GM18909 (cell line): ENCODE data around the gene SLC9A8.

Source experiments
- ATAC-seq: cut with Tn5 transposase; IDR thresholded peaks from one replicate; pipeline ENCODE4 v1.9.1; 2021; ENCODE audit warnings: mild to moderate bottlenecking; ENCODE audit not compliant: unreplicated experiment, poor library complexity

The SLC9A8 gene

GRCh38 chr20:49870261-49870660 lies 57.6 kb downstream of the SLC9A8 start:
- ATAC-seq: no peak

- no peak for ATAC-seq
These were observed 58.8 kb downstream of the SLC9A8 start for GRCh38 chr20:49871391-49871948.

- ATAC-seq: no peak
These were observed 59.4 kb downstream of the SLC9A8 start for GRCh38 chr20:49872056-49872455.

GRCh38 chr20:49874696-49875095 lies 62.1 kb downstream of the SLC9A8 start:
- no peak for ATAC-seq

GRCh38 chr20:49877386-49877921 lies 64.8 kb downstream of the SLC9A8 start:
- no peak for ATAC-seq

GRCh38 chr20:49878977-49879376 lies 66.3 kb downstream of the SLC9A8 start:
- no peak for ATAC-seq

GRCh38 chr20:49880177-49880576 lies 67.5 kb downstream of the SLC9A8 start:
- ATAC-seq: no peak

GRCh38 chr20:49880724-49881445 lies 68.3 kb downstream of the SLC9A8 start:
- ATAC-seq: no peak

- no peak for ATAC-seq
These were observed 69.7 kb downstream of the SLC9A8 start for GRCh38 chr20:49882171-49882970.

GRCh38 chr20:49883246-49883802 lies 70.7 kb downstream of the SLC9A8 start:
- no peak for ATAC-seq

- ATAC-seq: no peak
These were observed 73.1 kb downstream of the SLC9A8 start for GRCh38 chr20:49885558-49886332.

GRCh38 chr20:49886571-49887213 lies 74.1 kb downstream of the SLC9A8 start:
- no peak for ATAC-seq

- ATAC-seq: no peak
These were observed 74.9 kb downstream of the SLC9A8 start for GRCh38 chr20:49887251-49888211.

GRCh38 chr20:49888212-49889000 lies 75.8 kb downstream of the SLC9A8 start:
- ATAC-seq: no peak

- no peak for ATAC-seq
These were observed 76.6 kb downstream of the SLC9A8 start for GRCh38 chr20:49889001-49889934.

GRCh38 chr20:49889935-49890333 lies 77.3 kb downstream of the SLC9A8 start:
- ATAC-seq: no peak
